MM.1S (cell line): ENCODE data around the gene DPYSL4.

Experiments used
- DNase-seq: peaks from one replicate; pipeline ENCODE4 v3.0.0-alpha.2; 2015
- H2AFZ ChIP-seq: fragments of 300-600 bp; sonication (generic); 2 replicates; pipeline ENCODE4 v1.6.0; 2016; ENCODE audit warnings: antibody characterized with exemption, low read length
- H3F3A ChIP-seq: fragments of 300-600 bp; sonication (generic); 2 replicates; pipeline ENCODE4 v1.6.1; 2016; ENCODE audit warnings: mild to moderate bottlenecking, antibody characterized with exemption, low read length, moderate library complexity, mixed read lengths; ENCODE audit not compliant: insufficient read depth
- H3K27ac ChIP-seq: fragments of 300-600 bp; sonication (generic); 2 replicates; pipeline ENCODE4 v1.5.1; 2016; ENCODE audit warnings: mild to moderate bottlenecking, low read length
- H3K27me3 ChIP-seq: fragments of 300-600 bp; sonication (generic); replicated peaks from 2 replicates; pipeline ENCODE4 v1.6.0; 2016; ENCODE audit warnings: low read length; ENCODE audit not compliant: insufficient read depth
- H3K36me3 ChIP-seq: fragments of 300-600 bp; sonication (generic); replicated peaks from 2 replicates; pipeline ENCODE4 v1.6.1; 2016; ENCODE audit warnings: mild to moderate bottlenecking, low read length, mixed read lengths; ENCODE audit not compliant: insufficient read depth
- H3K4me1 ChIP-seq: fragments of 300-600 bp; sonication (generic); 2 replicates; pipeline ENCODE4 v1.6.1; 2016; ENCODE audit warnings: low read length, mixed read lengths
- H3K4me2 ChIP-seq: fragments of 300-600 bp; sonication (generic); 2 replicates; pipeline ENCODE4 v1.6.0; 2016; ENCODE audit warnings: low read depth, low read length
- H3K4me3 ChIP-seq: fragments of 300-600 bp; sonication (generic); 2 replicates; pipeline ENCODE4 v1.5.1; 2016; ENCODE audit warnings: low read length, mixed read lengths
- H3K79me2 ChIP-seq: fragments of 300-600 bp; sonication (generic); 2 replicates; pipeline ENCODE4 v1.6.1; 2016; ENCODE audit warnings: mixed run types, low read length, mixed read lengths
- H3K9ac ChIP-seq: fragments of 300-600 bp; sonication (generic); 2 replicates; pipeline ENCODE4 v1.6.1; 2016; ENCODE audit warnings: low read length, mixed read lengths
- H3K9me2 ChIP-seq: fragments of 300-600 bp; sonication (generic); replicated peaks from 2 replicates; pipeline ENCODE4 v1.6.1; 2016; ENCODE audit warnings: mild to moderate bottlenecking, low read length, mixed read lengths; ENCODE audit not compliant: insufficient read depth
- H3K9me3 ChIP-seq: fragments of 300-600 bp; sonication (generic); replicated peaks from 2 replicates; pipeline ENCODE4 v1.6.1; 2016; ENCODE audit warnings: mild to moderate bottlenecking, low read length, mixed read lengths; ENCODE audit not compliant: insufficient read depth
- H4K20me1 ChIP-seq: fragments of 300-600 bp; sonication (generic); 2 replicates; pipeline ENCODE4 v1.6.1; 2016; ENCODE audit warnings: mild to moderate bottlenecking, low read length, moderate library complexity, mixed read lengths; ENCODE audit not compliant: insufficient read depth
- CTCF ChIP-seq: fragments of 300-600 bp; sonication (generic); IDR thresholded peaks from 2 replicates; pipeline ENCODE4 v1.5.1; 2016; ENCODE audit warnings: antibody characterized with exemption, low read length, mixed read lengths
- EZH2 ChIP-seq: fragments of 300-600 bp; sonication (generic); optimal IDR thresholded peaks from 2 replicates; pipeline ENCODE3; 2017; ENCODE audit warnings: low read depth, mild to moderate bottlenecking, antibody characterized with exemption, low read length, mixed read lengths
- EZH2phosphoT487 ChIP-seq: fragments of 300-600 bp; sonication (generic); IDR thresholded peaks from 2 replicates; pipeline ENCODE4 v1.6.1; 2018; ENCODE audit warnings: antibody characterized with exemption, low read length

The DPYSL4 gene

GRCh38 chr10:132151286-132151950, 35.3 kb upstream of the DPYSL4 start:
- no peak for DNase-seq
- no peak overlapping the region for H3K4me3 ChIP-seq
- no peak overlapping the region for H3K9ac ChIP-seq
- H3K9me3 ChIP-seq = no peaks in the 10 kb centered on the region
- no peaks in the 10 kb centered on the region; the same call in 1 of the 2 replicates for H3K27me3 ChIP-seq
- H3K27ac ChIP-seq = no peak overlapping the region
- no peak overlapping the region for H2AFZ ChIP-seq
- H4K20me1 ChIP-seq = no peaks in the 10 kb centered on the region
- TF ChIP-seq EZH2 (no peak), CTCF (no peak)
- H3K4me1 ChIP-seq = no peaks in the 10 kb centered on the region
- H3K4me2 ChIP-seq = no peak overlapping the region
- H3K79me2 ChIP-seq = no peaks in the 10 kb centered on the region
- H3K9me2 ChIP-seq = no peaks in the 10 kb centered on the region
- H3K36me3 ChIP-seq = no peaks in the 10 kb centered on the region
- H3F3A ChIP-seq = no peaks in the 10 kb centered on the region

- H4K20me1 ChIP-seq = no peaks in the 10 kb centered on the region
- H3F3A ChIP-seq = no peaks in the 10 kb centered on the region
- H3K4me2 ChIP-seq = no peak overlapping the region
- H3K9ac ChIP-seq = no peak overlapping the region
- H3K27me3 ChIP-seq = no peaks in the 10 kb centered on the region; the same call in 1 of the 2 replicates
- H3K36me3 ChIP-seq = no peaks in the 10 kb centered on the region
- H3K9me2 ChIP-seq = no peaks in the 10 kb centered on the region
- no peak overlapping the region for H3K27ac ChIP-seq
- no peak overlapping the region for H3K4me3 ChIP-seq
- H3K79me2 ChIP-seq = no peaks in the 10 kb centered on the region
- H3K9me3 ChIP-seq = no peaks in the 10 kb centered on the region
- TF ChIP-seq CTCF = no peak
- TF ChIP-seq EZH2 = no peak
- no peak for TF ChIP-seq EZH2phosphoT487
- H2AFZ ChIP-seq = no peak overlapping the region
- no peak for DNase-seq
- no peaks in the 10 kb centered on the region for H3K4me1 ChIP-seq
Observed at GRCh38 chr10:132151951-132152505, 34.7 kb upstream of the DPYSL4 start.

GRCh38 chr10:132152896-132153580, 33.7 kb upstream of the DPYSL4 start:
- TF ChIP-seq EZH2phosphoT487 (no peak), EZH2 (no peak), CTCF (no peak)
- H3K36me3 ChIP-seq = no peaks in the 10 kb centered on the region
- H3K4me2 ChIP-seq = no peak overlapping the region
- H3F3A ChIP-seq = no peaks in the 10 kb centered on the region
- no peaks in the 10 kb centered on the region for H3K79me2 ChIP-seq
- H3K4me1 ChIP-seq = no peaks in the 10 kb centered on the region
- DNase-seq = no peak
- no peak overlapping the region for H3K9ac ChIP-seq
- no peaks in the 10 kb centered on the region for H3K9me2 ChIP-seq
- no peak overlapping the region for H3K27ac ChIP-seq
- H3K9me3 ChIP-seq = no peaks in the 10 kb centered on the region
- H3K27me3 ChIP-seq = no peaks in the 10 kb centered on the region; the same call in 1 of the 2 replicates
- no peaks in the 10 kb centered on the region for H4K20me1 ChIP-seq
- H2AFZ ChIP-seq = no peak overlapping the region
- H3K4me3 ChIP-seq = no peak overlapping the region
